ENCODE results near the gene NPAS2. TPM values are rescaled to one million over a fixed set of nuclear protein-coding genes. Genes with fewer than 3 reads are reported as not detected.

NPAS2 gene
- total and polyA plus RNA-seq, 2 of the 8 experiments (the other 6 are each of a cell fraction or from before 2014, with no cell fraction given): 1.8 to 1.9 TPM

GRCh38 chr2:100957996-100958653 lies 138.2 kb downstream of the NPAS2 start:
- no peak for FAIRE-seq
- POLR2A ChIA-PET (ENCODE audit: partially characterized antibody): no interaction called here

More at GRCh38 chr2:100957996-100958653, 138.2 kb downstream of the NPAS2 start:
- no peak overlapping the region for H3K23ac ChIP-seq (ENCODE audit: insufficient read length)
- H3K9me3 ChIP-seq (ENCODE audit: insufficient read depth in 2 of 2, low read depth in 1 of 2, low read length in 1 of 2): no peaks in the 10 kb centered on the region
- H3K36me3 ChIP-seq (ENCODE audit: control insufficient read depth in 2 of 4, insufficient read depth in 4 of 4, low read length in 3 of 4): no peaks in the 10 kb centered on the region
- no peak overlapping the region for H3K18ac ChIP-seq (ENCODE audit: extremely low read depth, low read length)
- H4K91ac ChIP-seq (replicated peaks; ENCODE audit: insufficient read length, low read length): no peak overlapping the region
- no peak for TF ChIP-seq POLR2AphosphoS5 (IDR thresholded peaks at IDR 0.05; ENCODE audit: low read depth, low read length)
- TF ChIP-seq RAD21 (IDR thresholded peaks at IDR 0.05 in 1 of 2, conservative IDR thresholded peaks at IDR 0.05 in 1 of 2; ENCODE audit: low read depth in 2 of 2, low read length in 2 of 2): 0 out of 4 replicates have a peak, but pooled peaks of 1 of the 2 experiments have one; percentile 8
- TF ChIP-seq, protein P1, sequence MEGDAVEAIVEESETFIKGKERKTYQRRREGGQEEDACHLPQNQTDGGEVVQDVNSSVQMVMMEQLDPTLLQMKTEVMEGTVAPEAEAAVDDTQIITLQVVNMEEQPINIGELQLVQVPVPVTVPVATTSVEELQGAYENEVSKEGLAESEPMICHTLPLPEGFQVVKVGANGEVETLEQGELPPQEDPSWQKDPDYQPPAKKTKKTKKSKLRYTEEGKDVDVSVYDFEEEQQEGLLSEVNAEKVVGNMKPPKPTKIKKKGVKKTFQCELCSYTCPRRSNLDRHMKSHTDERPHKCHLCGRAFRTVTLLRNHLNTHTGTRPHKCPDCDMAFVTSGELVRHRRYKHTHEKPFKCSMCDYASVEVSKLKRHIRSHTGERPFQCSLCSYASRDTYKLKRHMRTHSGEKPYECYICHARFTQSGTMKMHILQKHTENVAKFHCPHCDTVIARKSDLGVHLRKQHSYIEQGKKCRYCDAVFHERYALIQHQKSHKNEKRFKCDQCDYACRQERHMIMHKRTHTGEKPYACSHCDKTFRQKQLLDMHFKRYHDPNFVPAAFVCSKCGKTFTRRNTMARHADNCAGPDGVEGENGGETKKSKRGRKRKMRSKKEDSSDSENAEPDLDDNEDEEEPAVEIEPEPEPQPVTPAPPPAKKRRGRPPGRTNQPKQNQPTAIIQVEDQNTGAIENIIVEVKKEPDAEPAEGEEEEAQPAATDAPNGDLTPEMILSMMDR (IDR thresholded peaks at IDR 0.05; ENCODE audit: control extremely low read depth in 1 of 3, insufficient read depth in 1 of 3, low read depth in 1 of 3, low read length in 3 of 3): peak in 1 of 3 experiments; percentile 1; a peak in 1 of 4 replicates
- no peak for TF ChIP-seq CEBPB (IDR thresholded peaks at IDR 0.05; ENCODE audit: low read depth, low read length)
- H3K4me1 ChIP-seq (replicated peaks in 1 of 4; ENCODE audit: control insufficient read depth in 3 of 4, insufficient read depth in 4 of 4, low read length in 3 of 4): peaks cover 0 to 3% (median 0%) of the 10 kb centered on the region in 4 experiments; a peak in 1 of 7 replicates
- H3K27ac ChIP-seq (ENCODE audit: low read depth, low read length): no peak overlapping the region
- no peak overlapping the region for H2AK5ac ChIP-seq (ENCODE audit: low read depth, low read length)
- H3K23me2 ChIP-seq (ENCODE audit: low read depth, low read length): no peaks in the 10 kb centered on the region
- CTCF ChIA-PET (ENCODE audit: partially characterized antibody): interaction anchor here (1.3 kb wide), 1 partner anchor 39 kb away, joined by 7 read pairs; no protein-coding TSS in a partner anchor
- H2AFZ ChIP-seq (ENCODE audit: low read length): no peak overlapping the region
- H3K79me1 ChIP-seq (ENCODE audit: low read depth, low read length): no peaks in the 10 kb centered on the region
- H3K4me3 ChIP-seq (ENCODE audit: extremely low read depth in 1 of 4, insufficient read depth in 2 of 4, low read depth in 3 of 4, low read length in 4 of 4): no peak overlapping the region
- no peak overlapping the region for H3K9ac ChIP-seq (replicated peaks in 1 of 4; ENCODE audit: extremely low read depth in 1 of 4, low read depth in 3 of 4, low read length in 3 of 4)
- H3K56ac ChIP-seq (replicated peaks; ENCODE audit: insufficient read length, low read depth, low read length): no peak overlapping the region
- DNase-seq (ENCODE audit: low read depth in 1 of 2, low spot score in 2 of 2): no peak
- H3K14ac ChIP-seq (ENCODE audit: insufficient read length): no peak overlapping the region
- no peak overlapping the region for H2BK120ac ChIP-seq (replicated peaks; ENCODE audit: low read depth, low read length)
- no peak overlapping the region for H2BK15ac ChIP-seq (ENCODE audit: low read length)
- no peak overlapping the region for H2BK12ac ChIP-seq (ENCODE audit: low read depth, low read length)
- H2BK20ac ChIP-seq (ENCODE audit: low read length): no peak overlapping the region
- 94% methylated on average over 15 of the region's 16 CpGs; no CpG with 5 or more reads in 1 of the 2 experiments for WGBS, 2 experiments (ENCODE audit: extremely low coverage in 1 of 2, insufficient coverage in 1 of 2, insufficient read length in 1 of 2, insufficient replicate concordance in 2 of 2, low coverage in 1 of 2, low lambda C conversion rate in 2 of 2, missing lambda C conversion rate in 1 of 2)
- no peak overlapping the region for H3K4me2 ChIP-seq (ENCODE audit: insufficient read depth in 1 of 2, low read depth in 2 of 2, low read length in 2 of 2)
- no peak overlapping the region for H4K8ac ChIP-seq (ENCODE audit: extremely low read depth, insufficient read depth, low read length)
- H3K4ac ChIP-seq (replicated peaks; ENCODE audit: insufficient read length, low read depth, low read length): no peak overlapping the region
- no peak overlapping the region for H4K5ac ChIP-seq (ENCODE audit: insufficient read length, low read depth, low read length)
- no peaks in the 10 kb centered on the region for H3K79me2 ChIP-seq (ENCODE audit: control insufficient read depth in 1 of 2, insufficient read depth in 2 of 2, low read length in 2 of 2)
- H3K27me3 ChIP-seq (replicated peaks in 1 of 4; ENCODE audit: control insufficient read depth in 3 of 4, extremely low read depth in 1 of 4, insufficient read depth in 3 of 4, low read length in 3 of 4): no peaks in the 10 kb centered on the region
- H2BK5ac ChIP-seq (ENCODE audit: low read depth, low read length): no peak overlapping the region
- H4K20me1 ChIP-seq (replicated peaks in 1 of 2; ENCODE audit: control insufficient read depth in 1 of 2, insufficient read depth in 2 of 2, low read length in 2 of 2): no peaks in the 10 kb centered on the region

All from H1 (cell line).